Measurements from ENCODE around the gene METTL17. TPM values are rescaled to one million over a fixed set of nuclear protein-coding genes. Genes with fewer than 3 reads are reported as not detected.

Gene METTL17
- total RNA-seq, 2 experiments from 2014 or later, result 89.3 to 90.0 TPM

GRCh38 chr14:21024585-21025370, 35.0 kb downstream of the METTL17 start, which contains the start of gene NDRG2:
NDRG2 (minus strand) TSS chr14:21025061; CDS start chr14:21023315, 1,746 bp downstream.
- H3K9me3 Mint-ChIP-seq (ENCODE audit: low read depth), result no peaks in the 10 kb centered on the region
- ChIA-PET CTCF (interaction anchor here (0.6 to 13.8 kb wide), 5 partner anchors 10 to 151 kb away, joined by 3 to 183 read pairs (median 11); no protein-coding TSS in a partner anchor), POLR2A (no interaction called here)
- H3K36me3 Mint-ChIP-seq (ENCODE audit: low read depth), result no peaks in the 10 kb centered on the region
- peak within 1 kb of the TSS; percentile 55 for H3K27ac Mint-ChIP-seq
- peaks cover 2% of the 10 kb centered on the region for H3K27me3 Mint-ChIP-seq
- H3K4me3 Mint-ChIP-seq, result peak within 1 kb of the TSS; percentile 73
- intact Hi-C loops (cut with DNase I, micrococcal nuclease), result loop anchor here in 1 of 2 experiments (2.0 kb wide), 1 partner anchor 46 kb away; the partner anchor contains the start of gene ARHGEF40
- DNase-seq (peak; percentile 80), ATAC-seq (peak; percentile 74)
- peaks cover 16% of the 10 kb centered on the region for H3K4me1 Mint-ChIP-seq

GRCh38 chr14:21025371-21026273, 35.8 kb downstream of the METTL17 start:
- H3K4me3 Mint-ChIP-seq, result peak overlapping the region; percentile 73
- H3K27me3 Mint-ChIP-seq, result peaks cover 2% of the 10 kb centered on the region
- CTCF ChIA-PET, result interaction anchor here (1.0 to 5.1 kb wide), 4 partner anchors 10 to 67 kb away, joined by 3 to 34 read pairs (median 10); no protein-coding TSS in a partner anchor
- H3K9me3 Mint-ChIP-seq (ENCODE audit: low read depth), result no peaks in the 10 kb centered on the region
- no peaks in the 10 kb centered on the region for H3K36me3 Mint-ChIP-seq (ENCODE audit: low read depth)
- POLR2A ChIA-PET, result no interaction called here
- ATAC-seq (no peak), DNase-seq (no peak)
- H3K27ac Mint-ChIP-seq, result no peak overlapping the region
- intact Hi-C loops (cut with DNase I, micrococcal nuclease), result loop anchor here in 1 of 2 experiments (2.0 kb wide), 1 partner anchor 45 kb away; the partner anchor contains the start of gene ARHGEF40
- H3K4me1 Mint-ChIP-seq, result peaks cover 16% of the 10 kb centered on the region

GRCh38 chr14:21026274-21026987, 36.7 kb downstream of the METTL17 start:
- H3K4me3 Mint-ChIP-seq, result no peak overlapping the region
- no peaks in the 10 kb centered on the region for H3K9me3 Mint-ChIP-seq (ENCODE audit: low read depth)
- H3K36me3 Mint-ChIP-seq (ENCODE audit: low read depth), result no peaks in the 10 kb centered on the region
- ChIA-PET POLR2A (no interaction called here), CTCF (interaction anchor here (0.6 to 5.1 kb wide), 4 partner anchors 11 to 66 kb away, joined by 3 to 34 read pairs (median 4); no protein-coding TSS in a partner anchor)
- H3K4me1 Mint-ChIP-seq, result peaks cover 16% of the 10 kb centered on the region
- peaks cover 2% of the 10 kb centered on the region for H3K27me3 Mint-ChIP-seq
- H3K27ac Mint-ChIP-seq, result no peak overlapping the region
- ATAC-seq (no peak), DNase-seq (no peak)
- intact Hi-C loops (cut with DNase I, micrococcal nuclease), result no loop called here

GRCh38 chr14:21026988-21027315, 37.2 kb downstream of the METTL17 start:
- H3K36me3 Mint-ChIP-seq (ENCODE audit: low read depth), result no peaks in the 10 kb centered on the region
- DNase-seq (no peak), ATAC-seq (no peak)
- CTCF ChIA-PET, result interaction anchor here (0.6 to 5.1 kb wide), 4 partner anchors 11 to 65 kb away, joined by 3 to 34 read pairs (median 4); no protein-coding TSS in a partner anchor
- H3K4me1 Mint-ChIP-seq, result peaks cover 16% of the 10 kb centered on the region
- H3K27me3 Mint-ChIP-seq, result peaks cover 2% of the 10 kb centered on the region
- H3K27ac Mint-ChIP-seq, result no peak overlapping the region
- no peak overlapping the region for H3K4me3 Mint-ChIP-seq
- intact Hi-C loops (cut with DNase I, micrococcal nuclease), result no loop called here
- POLR2A ChIA-PET, result no interaction called here
- no peaks in the 10 kb centered on the region for H3K9me3 Mint-ChIP-seq (ENCODE audit: low read depth)

- no peaks in the 10 kb centered on the region for H3K36me3 Mint-ChIP-seq (ENCODE audit: low read depth)
- ChIA-PET CTCF (interaction anchor here (1.0 to 5.1 kb wide), 2 partner anchors 14 to 73 kb away, joined by 3 to 34 read pairs; no protein-coding TSS in a partner anchor), POLR2A (no interaction called here)
- no peak within 1 kb of the TSS for H3K4me3 Mint-ChIP-seq
- H3K27me3 Mint-ChIP-seq, result no peaks in the 10 kb centered on the region
- ATAC-seq (no peak), DNase-seq (no peak)
- H3K4me1 Mint-ChIP-seq, result peaks cover 3% of the 10 kb centered on the region
- H3K9me3 Mint-ChIP-seq (ENCODE audit: low read depth), result no peaks in the 10 kb centered on the region
- no peak within 1 kb of the TSS for H3K27ac Mint-ChIP-seq
- intact Hi-C loops (cut with DNase I, micrococcal nuclease), result no loop called here
These were observed 40.1 kb downstream of the METTL17 start, which contains the start of gene TPPP2 for GRCh38 chr14:21029917-21030316. TPPP2 (plus strand) TSS chr14:21030217; CDS start chr14:21030582, 365 bp downstream.

- Mint-ChIP-seq H3K27me3 (no peaks in the 10 kb centered on the region), H3K9me3 (ENCODE audit: low read depth) (no peaks in the 10 kb centered on the region), H3K27ac (no peak overlapping the region), H3K4me3 (no peak overlapping the region), H3K36me3 (ENCODE audit: low read depth) (no peaks in the 10 kb centered on the region), H3K4me1 (no peaks in the 10 kb centered on the region)
- intact Hi-C loops (cut with DNase I, micrococcal nuclease), result no loop called here
- DNase-seq (no peak), ATAC-seq (no peak)
- ChIA-PET CTCF (interaction anchor here (1.0 to 5.1 kb wide), 3 partner anchors 15 to 72 kb away, joined by 3 to 34 read pairs (median 22); no protein-coding TSS in a partner anchor), POLR2A (no interaction called here)
These were observed 40.8 kb downstream of the METTL17 start for GRCh38 chr14:21030531-21030930.

- H3K27ac Mint-ChIP-seq, result no peak overlapping the region
- intact Hi-C loops (cut with DNase I, micrococcal nuclease), result no loop called here
- POLR2A ChIA-PET, result no interaction called here
- H3K4me1 Mint-ChIP-seq, result no peaks in the 10 kb centered on the region
- H3K9me3 Mint-ChIP-seq (ENCODE audit: low read depth), result no peaks in the 10 kb centered on the region
- no peaks in the 10 kb centered on the region for H3K36me3 Mint-ChIP-seq (ENCODE audit: low read depth)
- H3K4me3 Mint-ChIP-seq, result no peak overlapping the region
- H3K27me3 Mint-ChIP-seq, result no peaks in the 10 kb centered on the region
- DNase-seq, result no peak
- CTCF ChIA-PET, result interaction anchor here (0.6 to 3.1 kb wide), 7 partner anchors 9 to 565 kb away, joined by 3 to 22 read pairs (median 4); no protein-coding TSS in a partner anchor
- ATAC-seq, result no peak
These were observed 42.7 kb downstream of the METTL17 start for GRCh38 chr14:21032326-21033132.

- H3K4me3 Mint-ChIP-seq, result no peak overlapping the region
- no peak for ATAC-seq
- CTCF ChIA-PET, result interaction anchor here (0.6 to 3.1 kb wide), 7 partner anchors 8 to 564 kb away, joined by 3 to 22 read pairs (median 4); no protein-coding TSS in a partner anchor
- intact Hi-C loops (cut with DNase I, micrococcal nuclease), result no loop called here
- POLR2A ChIA-PET, result no interaction called here
- no peak for DNase-seq
- no peaks in the 10 kb centered on the region for H3K9me3 Mint-ChIP-seq (ENCODE audit: low read depth)
- H3K4me1 Mint-ChIP-seq, result no peaks in the 10 kb centered on the region
- no peaks in the 10 kb centered on the region for H3K27me3 Mint-ChIP-seq
- no peaks in the 10 kb centered on the region for H3K36me3 Mint-ChIP-seq (ENCODE audit: low read depth)
- H3K27ac Mint-ChIP-seq, result no peak overlapping the region
These were observed 43.4 kb downstream of the METTL17 start for GRCh38 chr14:21033133-21033698.

GRCh38 chr14:21034707-21035106, 44.9 kb downstream of the METTL17 start, which contains the start of gene RNASE13:
RNASE13 (minus strand) TSS chr14:21034807; CDS start chr14:21034288, 519 bp downstream.
- ChIA-PET POLR2A (interaction anchor here (0.6 kb wide), 1 partner anchor 64 kb away, joined by 5 read pairs; no protein-coding TSS in a partner anchor), CTCF (interaction anchor here (1.3 to 3.0 kb wide), 3 partner anchors 13 to 58 kb away, joined by 3 to 17 read pairs (median 8); no protein-coding TSS in a partner anchor)
- ATAC-seq (no peak), DNase-seq (no peak)
- no peaks in the 10 kb centered on the region for H3K4me1 Mint-ChIP-seq
- no peaks in the 10 kb centered on the region for H3K36me3 Mint-ChIP-seq (ENCODE audit: low read depth)
- H3K27me3 Mint-ChIP-seq, result no peaks in the 10 kb centered on the region
- no peak within 1 kb of the TSS for H3K27ac Mint-ChIP-seq
- H3K9me3 Mint-ChIP-seq (ENCODE audit: low read depth), result no peaks in the 10 kb centered on the region
- H3K4me3 Mint-ChIP-seq, result no peak within 1 kb of the TSS
- intact Hi-C loops (cut with DNase I, micrococcal nuclease), result no loop called here
